Osteoblast (primary cell): ENCODE measurements around the gene LSP1. TPM values are rescaled to one million over a fixed set of nuclear protein-coding genes. Genes with fewer than 3 reads are reported as not detected.

Source experiments
- DNase-seq: peaks from one replicate; pipeline ENCODE4 v3.0.0; 2011; ENCODE audit warnings: low spot score, mixed read lengths; ENCODE audit not compliant: insufficient read length; ENCODE audit errors: missing footprints
- H2AFZ ChIP-seq: 2 replicates; pipeline ENCODE4 v1.6.0; 2011; ENCODE audit warnings: mild to moderate bottlenecking, low read length
- H3K27ac ChIP-seq: 2 replicates; pipeline ENCODE4 v1.5.1; 2011; ENCODE audit warnings: mild to moderate bottlenecking, low read depth, low read length, moderate library complexity
- H3K27me3 ChIP-seq: 2 replicates; pipeline ENCODE4 v1.6.0; 2012; ENCODE audit warnings: mild to moderate bottlenecking, control low read depth, inconsistent platforms, low read length, moderate library complexity; ENCODE audit not compliant: insufficient read depth
- H3K36me3 ChIP-seq: 2 replicates; pipeline ENCODE4 v1.5.1; 2011; ENCODE audit warnings: mild to moderate bottlenecking, low read length, control low read depth, moderate library complexity; ENCODE audit not compliant: insufficient read depth
- H3K4me1 ChIP-seq: 2 replicates; pipeline ENCODE4 v1.5.1; 2011; ENCODE audit warnings: mild to moderate bottlenecking, low read length, control low read depth, moderate library complexity; ENCODE audit not compliant: insufficient read depth
- H3K4me2 ChIP-seq: 2 replicates; pipeline ENCODE4 v1.6.0; 2011; ENCODE audit warnings: mild to moderate bottlenecking, low read length; ENCODE audit not compliant: insufficient read depth
- H3K4me3 ChIP-seq: fragments of 200-600 bp; sonication (generic); 3 replicates; pipeline ENCODE4 v1.5.1; 2012; ENCODE audit warnings: mild to moderate bottlenecking, low read length, inconsistent platforms; ENCODE audit not compliant: insufficient read depth
- H3K79me2 ChIP-seq: 2 replicates; pipeline ENCODE4 v1.6.0; 2012; ENCODE audit warnings: mild to moderate bottlenecking, low read length, control low read depth, inconsistent platforms; ENCODE audit not compliant: insufficient read depth
- H3K9me3 ChIP-seq: 2 replicates; pipeline ENCODE4 v1.5.1; 2011; ENCODE audit warnings: low read depth, low read length, control low read depth
- H4K20me1 ChIP-seq: 2 replicates; pipeline ENCODE4 v1.6.0; 2012; ENCODE audit warnings: mild to moderate bottlenecking, low read length, control low read depth; ENCODE audit not compliant: insufficient read depth
- CTCF ChIP-seq: IDR thresholded peaks from 2 replicates; pipeline ENCODE4 v1.5.1; 2011; ENCODE audit warnings: mild to moderate bottlenecking, low read depth, low read length, moderate library complexity; ENCODE audit errors: extremely low read depth
- total RNA-seq: library from RNA; depleted of rRNA; stranded (reverse); fragments of >200 nt; gene quantifications from 2 replicates; pipeline ENCODE4 v1.2.3, GENCODE V29; 2012

The LSP1 gene
- total RNA-seq, 1 donor, result 54.6 TPM

GRCh38 chr11:1814691-1815090 is 38.2 kb upstream of the LSP1 start:
- TF ChIP-seq CTCF, result no peak
- no peaks in the 10 kb centered on the region for H3K36me3 ChIP-seq
- no peak overlapping the region for H3K4me3 ChIP-seq
- DNase-seq, result no peak
- no peak overlapping the region for H3K4me2 ChIP-seq
- H3K79me2 ChIP-seq, result no peaks in the 10 kb centered on the region
- peaks cover 19% of the 10 kb centered on the region for H3K27me3 ChIP-seq
- H2AFZ ChIP-seq, result no peak overlapping the region
- H3K9me3 ChIP-seq, result no peaks in the 10 kb centered on the region
- no peaks in the 10 kb centered on the region for H3K4me1 ChIP-seq
- H4K20me1 ChIP-seq, result no peaks in the 10 kb centered on the region
- H3K27ac ChIP-seq, result no peak overlapping the region

GRCh38 chr11:1815311-1815710 is 37.6 kb upstream of the LSP1 start:
- H3K27ac ChIP-seq, result no peak overlapping the region
- H2AFZ ChIP-seq, result no peak overlapping the region
- no peaks in the 10 kb centered on the region for H4K20me1 ChIP-seq
- H3K4me2 ChIP-seq, result no peak overlapping the region
- DNase-seq, result peak; percentile 59
- TF ChIP-seq CTCF, result no peak
- H3K4me3 ChIP-seq, result no peak overlapping the region
- no peaks in the 10 kb centered on the region for H3K9me3 ChIP-seq
- no peaks in the 10 kb centered on the region for H3K36me3 ChIP-seq
- H3K27me3 ChIP-seq, result peaks cover 19% of the 10 kb centered on the region
- no peaks in the 10 kb centered on the region for H3K79me2 ChIP-seq
- peaks cover 5% of the 10 kb centered on the region for H3K4me1 ChIP-seq

GRCh38 chr11:1815751-1816150 is 37.1 kb upstream of the LSP1 start:
- no peaks in the 10 kb centered on the region for H3K79me2 ChIP-seq
- peaks cover 9% of the 10 kb centered on the region for H3K4me1 ChIP-seq
- H3K9me3 ChIP-seq, result no peaks in the 10 kb centered on the region
- H2AFZ ChIP-seq, result no peak overlapping the region
- H3K36me3 ChIP-seq, result no peaks in the 10 kb centered on the region
- H3K27ac ChIP-seq, result no peak overlapping the region
- DNase-seq, result no peak
- no peak for TF ChIP-seq CTCF
- H3K4me3 ChIP-seq, result no peak overlapping the region
- peaks cover 15% of the 10 kb centered on the region for H3K27me3 ChIP-seq
- no peaks in the 10 kb centered on the region for H4K20me1 ChIP-seq
- no peak overlapping the region for H3K4me2 ChIP-seq

- H3K4me3 ChIP-seq, result no peak overlapping the region
- TF ChIP-seq CTCF, result no peak
- peaks cover 13% of the 10 kb centered on the region for H3K4me1 ChIP-seq
- no peak overlapping the region for H2AFZ ChIP-seq
- H3K27me3 ChIP-seq, result peaks cover 13% of the 10 kb centered on the region
- no peaks in the 10 kb centered on the region for H3K9me3 ChIP-seq
- DNase-seq, result no peak
- no peak overlapping the region for H3K4me2 ChIP-seq
- no peaks in the 10 kb centered on the region for H4K20me1 ChIP-seq
- H3K36me3 ChIP-seq, result no peaks in the 10 kb centered on the region
- no peaks in the 10 kb centered on the region for H3K79me2 ChIP-seq
- H3K27ac ChIP-seq, result no peak overlapping the region
Observed at GRCh38 chr11:1817000-1817399, 35.9 kb upstream of the LSP1 start.
